K562 (cell line): ENCODE results near the gene MCM7.

Experiments
- AFF1 ChIP-seq, 2 experiments: fragments of 450-650 bp; IDR thresholded peaks; 2 replicates each; pipeline ENCODE4 v1.6.1; 2018; ENCODE audit warnings: mild to moderate bottlenecking in 2 of 2, low read depth in 1 of 2; ENCODE audit not compliant: partially characterized antibody in 2 of 2
- CEBPB ChIP-seq: fragments of 450-650 bp; IDR thresholded peaks from 2 replicates; pipeline ENCODE4 v1.6.1; 2016; ENCODE audit warnings: missing genetic modification characterization, missing compliant biosample characterization
- CTCF ChIP-seq, 3 experiments: IDR thresholded peaks in 2 of 3; conservative IDR thresholded peaks in 1 of 3; 2 replicates each; pipeline ENCODE4 v1.5.1; 2011 to 2012; ENCODE audit warnings: low read length in 3 of 3, mild to moderate bottlenecking in 3 of 3, control low read depth in 2 of 3, improper control_type of control experiment in 1 of 3, inconsistent platforms in 1 of 3, low read depth in 1 of 3, mixed read lengths in 1 of 3, moderate library complexity in 1 of 3; ENCODE audit not compliant: insufficient read depth in 2 of 3
- E2F6 ChIP-seq, 2 experiments: IDR thresholded peaks; 2 replicates each; pipeline ENCODE4 v1.6.1; 2011; ENCODE audit warnings: borderline replicate concordance in 1 of 2, control low read depth in 1 of 2, low read depth in 1 of 2, low read length in 1 of 2, mild to moderate bottlenecking in 1 of 2, mixed read lengths in 1 of 2, moderate library complexity in 1 of 2; ENCODE audit not compliant: insufficient read depth in 1 of 2, insufficient read length in 1 of 2, poor library complexity in 1 of 2, severe bottlenecking in 1 of 2; ENCODE audit errors: extremely low read depth in 1 of 2
- SRSF9 ChIP-seq: fragments of 200-400 bp; formaldehyde crosslinking; IDR thresholded peaks from 2 replicates; pipeline ENCODE4 v1.6.1; 2017; ENCODE audit warnings: low read depth, low read length, borderline replicate concordance
- ZHX1 ChIP-seq: fragments of 150-350 bp; conservative IDR thresholded peaks from 2 replicates; pipeline ENCODE4 v1.6.1; 2014; ENCODE audit warnings: low read length
- ZNF431 ChIP-seq: sonication (generic); formaldehyde crosslinking; IDR thresholded peaks from 2 replicates; pipeline ENCODE4 v1.8.0; 2022; ENCODE audit warnings: mild to moderate bottlenecking, missing genetic modification reagents

- TF ChIP-seq ZNF431 (CRISPR knock-in tag), result no peak
- TF ChIP-seq E2F6 (IDR thresholded peaks at IDR 0.05; ENCODE audit: borderline replicate concordance in 1 of 2, extremely low read depth in 1 of 2, insufficient read depth in 1 of 2, insufficient read length in 1 of 2, low read depth in 1 of 2, low read length in 1 of 2, poor library complexity in 1 of 2, severe bottlenecking in 1 of 2), result peak; percentile 98 to 99
- no peak for TF ChIP-seq CEBPB
- TF ChIP-seq CTCF (IDR thresholded peaks at IDR 0.05 in 2 of 3, conservative IDR thresholded peaks at IDR 0.05 in 1 of 3; ENCODE audit: insufficient read depth in 2 of 3, low read depth in 1 of 3, low read length in 3 of 3), result peak in 1 of 3 experiments; percentile 7; a peak in 1 of 6 replicates
- no peak for TF ChIP-seq ZHX1
- TF ChIP-seq SRSF9, result no peak
- no peak for TF ChIP-seq AFF1 (IDR thresholded peaks at IDR 0.05; ENCODE audit: low read depth in 1 of 2, partially characterized antibody in 2 of 2)
Observed at GRCh38 chr7:100101016-100101862, at the start of gene MCM7, which contains the start of gene AP4M1.
